ENCODE results near the gene FOXL3. TPM values are rescaled to one million over a fixed set of nuclear protein-coding genes. Genes with fewer than 3 reads are reported as not detected.

FOXL3 gene
- total RNA-seq, 3 donors from 2014 or later = not detected

- no peaks in the 10 kb centered on the region for H3K4me1 ChIP-seq
- DNase-seq (ENCODE audit: low spot score in 2 of 2) = peak; percentile 67 to 80
- TF ChIP-seq POLR2A (IDR thresholded peaks at IDR 0.05) = no peak
- peak; percentile 74 to 82 (median 75) for TF ChIP-seq CTCF (IDR thresholded peaks at IDR 0.05)
- no peak overlapping the region for H3K27ac ChIP-seq
- peaks cover 0 to 8% of the 10 kb centered on the region in 2 donors for H3K27me3 ChIP-seq
- peak overlapping the region in 1 of 3 donors; percentile 24 for H3K4me3 ChIP-seq
- peaks cover 0 to 5% of the 10 kb centered on the region in 2 donors for H3K9me3 ChIP-seq
- H3K36me3 ChIP-seq = no peaks in the 10 kb centered on the region
- intact Hi-C loops (cut with DNase I; ENCODE audit: low total_unique reads) = loop anchor here (10.0 kb wide), 1 partner anchor 453 kb away; no protein-coding TSS in a partner anchor
Observed at GRCh38 chr7:322111-322671, 32.2 kb downstream of the FOXL3 start.

GRCh38 chr7:322708-323111 lies 32.7 kb downstream of the FOXL3 start:
- TF ChIP-seq POLR2A (IDR thresholded peaks at IDR 0.05) (no peak), POLR2AphosphoS5 (IDR thresholded peaks at IDR 0.05) (no peak), CTCF (IDR thresholded peaks at IDR 0.05) (no peak)
- no peak overlapping the region for H3K4me3 ChIP-seq
- intact Hi-C loops (cut with DNase I; ENCODE audit: low total_unique reads) = loop anchor here (10.0 kb wide), 1 partner anchor 452 kb away; no protein-coding TSS in a partner anchor

GRCh38 chr7:323410-323809 lies 33.4 kb downstream of the FOXL3 start:
- Histone ChIP-seq H3K4me1 (no peaks in the 10 kb centered on the region), H3K4me3 (no peak overlapping the region)

More at GRCh38 chr7:322708-323111, 32.7 kb downstream of the FOXL3 start:
- H3K27ac ChIP-seq = no peak overlapping the region
- peaks cover 0 to 5% of the 10 kb centered on the region in 2 donors for H3K9me3 ChIP-seq
- no peaks in the 10 kb centered on the region for H3K36me3 ChIP-seq
- H3K4me1 ChIP-seq = no peaks in the 10 kb centered on the region
- H3K27me3 ChIP-seq = peaks cover 0 to 5% of the 10 kb centered on the region in 2 donors
- no peak for DNase-seq (ENCODE audit: low spot score in 2 of 2)

GRCh38 chr7:324011-324410 lies 34.0 kb downstream of the FOXL3 start:
- intact Hi-C loops (cut with DNase I; ENCODE audit: low total_unique reads) = loop anchor here (10.0 kb wide), 1 partner anchor 451 kb away; no protein-coding TSS in a partner anchor
- H3K27me3 ChIP-seq = no peaks in the 10 kb centered on the region

More at GRCh38 chr7:323410-323809, 33.4 kb downstream of the FOXL3 start:
- H3K27me3 ChIP-seq = no peaks in the 10 kb centered on the region
- intact Hi-C loops (cut with DNase I; ENCODE audit: low total_unique reads) = loop anchor here (10.0 kb wide), 1 partner anchor 451 kb away; no protein-coding TSS in a partner anchor
- H3K27ac ChIP-seq = no peak overlapping the region
- peaks cover 0 to 5% of the 10 kb centered on the region in 2 donors for H3K9me3 ChIP-seq
- DNase-seq (ENCODE audit: low spot score in 2 of 2) = no peak
- no peaks in the 10 kb centered on the region for H3K36me3 ChIP-seq
- TF ChIP-seq CTCF (IDR thresholded peaks at IDR 0.05) (no peak), POLR2AphosphoS5 (IDR thresholded peaks at IDR 0.05) (no peak), POLR2A (IDR thresholded peaks at IDR 0.05) (no peak)

More at GRCh38 chr7:324011-324410, 34.0 kb downstream of the FOXL3 start:
- Histone ChIP-seq H3K9me3 (peaks cover 0 to 5% of the 10 kb centered on the region in 2 donors), H3K27ac (no peak overlapping the region), H3K36me3 (no peaks in the 10 kb centered on the region), H3K4me1 (no peaks in the 10 kb centered on the region), H3K4me3 (no peak overlapping the region)
- DNase-seq (ENCODE audit: low spot score in 2 of 2) = no peak
- no peak for TF ChIP-seq POLR2A (IDR thresholded peaks at IDR 0.05)
- no peak for TF ChIP-seq POLR2AphosphoS5 (IDR thresholded peaks at IDR 0.05)
- no peak for TF ChIP-seq CTCF (IDR thresholded peaks at IDR 0.05)

Data from breast epithelium (tissue), 4 donors.